Choroid plexus epithelial cell (primary cell): Measurements from ENCODE around the gene CSNK1G2.

Experiments
- DNase-seq: peaks from one replicate; pipeline ENCODE4 v3.0.0-alpha.2; 2010; ENCODE audit warnings: low read depth
- H3K4me3 ChIP-seq: 2 replicates; pipeline ENCODE4 v1.5.1; 2011; ENCODE audit warnings: low read depth, mild to moderate bottlenecking, control low read depth, low read length, moderate library complexity
- CTCF ChIP-seq: conservative IDR thresholded peaks from 2 replicates; pipeline ENCODE4 v1.5.1; 2011; ENCODE audit warnings: low read depth, mild to moderate bottlenecking, control low read depth, inconsistent platforms, low read length, moderate library complexity

The CSNK1G2 gene

GRCh38 chr19:2021453-2022140 is 80.6 kb downstream of the CSNK1G2 start:
- TF ChIP-seq CTCF = no peak
- no peak overlapping the region for H3K4me3 ChIP-seq
- no peak for DNase-seq

- H3K4me3 ChIP-seq = no peak overlapping the region
- no peak for DNase-seq
- TF ChIP-seq CTCF = no peak
These were observed 81.3 kb downstream of the CSNK1G2 start for GRCh38 chr19:2022289-2022688.

- no peak overlapping the region for H3K4me3 ChIP-seq
- TF ChIP-seq CTCF = no peak
These were observed 85.8 kb downstream of the CSNK1G2 start for GRCh38 chr19:2026770-2027169.

GRCh38 chr19:2027361-2027760 is 86.4 kb downstream of the CSNK1G2 start:
- H3K4me3 ChIP-seq = no peak overlapping the region
- TF ChIP-seq CTCF = peak; percentile 20
- peak; percentile 82 for DNase-seq

More at GRCh38 chr19:2026770-2027169, 85.8 kb downstream of the CSNK1G2 start:
- no peak for DNase-seq
